Measurements from ENCODE around the gene HERPUD1. TPM values are rescaled to one million over a fixed set of nuclear protein-coding genes. Genes with fewer than 3 reads are reported as not detected.
"Not testable (repeated sequence)": the region's sequence is repeated elsewhere in the genome, so short reads cannot be mapped to it uniquely, and the experiment has no call there.

Gene HERPUD1
- total RNA-seq, 1 donor from 2014 or later = 63.9 TPM

- ATAC-seq = no peak
Observed at GRCh38 chr16:56983211-56983751, 51.3 kb downstream of the HERPUD1 start.

- no peak for ATAC-seq
Observed at GRCh38 chr16:56984639-56985038, 52.7 kb downstream of the HERPUD1 start.

- peak; percentile 67 for ATAC-seq
Observed at GRCh38 chr16:56985288-56985961, 53.5 kb downstream of the HERPUD1 start.

GRCh38 chr16:56985962-56986360 is 54.0 kb downstream of the HERPUD1 start:
- no peak for ATAC-seq

- no peak for ATAC-seq
Observed at GRCh38 chr16:56986361-56986760, 54.4 kb downstream of the HERPUD1 start.

- not testable (repeated sequence) for ATAC-seq
Observed at GRCh38 chr16:56986908-56987307, 55.0 kb downstream of the HERPUD1 start.

- no peak for ATAC-seq
Observed at GRCh38 chr16:56987692-56988091, 55.8 kb downstream of the HERPUD1 start.

GRCh38 chr16:56988161-56988947 is 56.4 kb downstream of the HERPUD1 start:
- no peak for ATAC-seq

- ATAC-seq = peak; percentile 85
Observed at GRCh38 chr16:56988948-56989945, 57.3 kb downstream of the HERPUD1 start, which contains the start of gene NLRC5. NLRC5 (plus strand) TSS chr16:56989557; CDS start chr16:57020713, 31,156 bp downstream.

GRCh38 chr16:56989988-56990387 is 58.0 kb downstream of the HERPUD1 start:
- no peak for ATAC-seq

- ATAC-seq = no peak
Observed at GRCh38 chr16:56990407-56991286, 58.7 kb downstream of the HERPUD1 start.

- not testable (repeated sequence) for ATAC-seq
Observed at GRCh38 chr16:56992431-56992830, 60.5 kb downstream of the HERPUD1 start.

- no peak for ATAC-seq
Observed at GRCh38 chr16:56993204-56993603, 61.3 kb downstream of the HERPUD1 start.

GRCh38 chr16:56994311-56994710 is 62.4 kb downstream of the HERPUD1 start:
- ATAC-seq = no peak

Other genes starting within 250 kb of the HERPUD1 start
- gene MT1X, start 249.7 kb upstream of the HERPUD1 start, total RNA-seq = 603 TPM
- gene NUP93, start 202.0 kb upstream of the HERPUD1 start, total RNA-seq = 52.3 TPM
- not detected for gene SLC12A3, start 66.9 kb upstream of the HERPUD1 start, total RNA-seq
- not detected for gene CETP, start 29.8 kb downstream of the HERPUD1 start, total RNA-seq
- 13.0 TPM for gene NLRC5, start 57.4 kb downstream of the HERPUD1 start, total RNA-seq
- gene CPNE2, start 160.4 kb downstream of the HERPUD1 start, total RNA-seq = 14.2 TPM

Data from esophagus mucosa (tissue), 1 donor.